Ovary (tissue), 9 donors: ENCODE results near the gene LBP. TPM values are rescaled to one million over a fixed set of nuclear protein-coding genes. Genes with fewer than 3 reads are reported as not detected.
A peak's percentile ranks its signal among the peaks of the same experiment; 100 is the strongest.
"Not testable (repeated sequence)": the region's sequence is repeated elsewhere in the genome, so short reads cannot be mapped to it uniquely, and the experiment has no call there.

Experiments used
- DNase-seq, 5 donors: peaks; one replicate each; pipeline ENCODE4 v3.0.0-alpha.2; 2019 to 2020
- H3K27ac ChIP-seq, 2 donors: fragments of 200-600 bp; one replicate each; pipeline versions ENCODE4 v1.5.1 to v1.8.0; 2019 to 2022
- H3K27me3 ChIP-seq: fragments of 200-600 bp; one replicate; pipeline ENCODE4 v1.8.0; 2022
- H3K36me3 ChIP-seq: fragments of 200-600 bp; sonication (generic); one replicate; pipeline ENCODE4 v1.5.1; 2019
- H3K4me1 ChIP-seq: one replicate; pipeline ENCODE4 v1.8.1; 2013; ENCODE audit warnings: mild to moderate bottlenecking, moderate library complexity; ENCODE audit not compliant: insufficient read depth
- H3K4me3 ChIP-seq: fragments of 200-600 bp; sonication (generic); one replicate; pipeline ENCODE4 v1.5.1; 2017
- H3K9me3 ChIP-seq, 2 donors: fragments of 200-600 bp in 1 of 2; sonication (generic) in 1 of 2; one replicate each; pipeline versions ENCODE4 v1.5.1 to v1.8.1; 2013 to 2019; ENCODE audit warnings: mild to moderate bottlenecking in 1 of 2, moderate library complexity in 1 of 2
- EP300 ChIP-seq: sonication (generic); formaldehyde crosslinking; IDR thresholded peaks from one replicate; pipeline ENCODE4 v1.6.1; 2017; ENCODE audit warnings: antibody characterized with exemption
- POLR2A ChIP-seq: fragments of 450-650 bp; IDR thresholded peaks from one replicate; pipeline ENCODE4 v1.6.1; 2017; ENCODE audit warnings: antibody characterized with exemption, mild to moderate bottlenecking, moderate library complexity
- WGBS, 3 donors: extraction: QIAGEN DNeasy Blood & Tissue Kit in 1 of 3; methylation state at CpG; one replicate each; pipeline versions ENCODE4 v1.1.5 to v1.1.7; 2013 to 2017; 5-methylcytosine and 5-hydroxymethylcytosine counted together
- intact Hi-C, 4 donors: fragments of 100-400 bp; cut with DNase I; formaldehyde crosslinking; loops; one replicate each; pipeline versions ENCODE4 v1.11.0 to v1.15.1; 2022 to 2023
- polyA plus RNA-seq, 2 donors: library from polyadenylated mRNA; stranded (reverse); fragments of 200-250 nt in 1 of 2; fragments of 350-450 nt in 1 of 2; fragmentation: Illumina TruSeq in 1 of 2; extraction: RNeasy Lipid Tissue Mini Kit (QIAGEN cat#74804) in 1 of 2; gene quantifications; one replicate each; pipeline ENCODE4 v1.2.3, GENCODE V29; 2013 to 2014
- total RNA-seq, 7 donors: library from RNA; depleted of rRNA in 2 of 7; stranded (reverse); fragments of >200 nt in 2 of 7; fragmentation: NEBNext Ultra II Directional in 3 of 7; extraction: Animal tissue kit (Norgen Biotek cat#: 25700) in 3 of 7; gene quantifications; one replicate each; pipeline versions ENCODE4 v1.1.0 to v1.2.4, GENCODE V29; 2016 to 2023
- TF ChIP-seq, protein P1 (sequence below), 3 donors: fragments of 450-650 bp in 2 of 3; fragments of 200-600 bp in 1 of 3; IDR thresholded peaks; one replicate each; pipeline versions ENCODE4 v1.5.1 to v1.8.0; 2016 to 2022; ENCODE audit warnings: antibody characterized with exemption in 3 of 3, mild to moderate bottlenecking in 1 of 3
- donor health status: DM: no; HTN: no; CAD: no; lungs with moderate emphysema.
- donor health status: DM: no; HTN: no; CAD: no.
- donor health status: Bipolar disorder and iron deficiency.
- donor health status: DM: yes; HTN: yes; CAD: no.
- donor health status: DM: no; HTN: no; CAD: no.
- donor health status: DM: yes; HTN: yes; CAD: no.

The LBP gene
- total and polyA plus RNA-seq, 9 donors, result 0.12 to 0.20 (median 0.17) TPM; not detected in 5

DNA sequence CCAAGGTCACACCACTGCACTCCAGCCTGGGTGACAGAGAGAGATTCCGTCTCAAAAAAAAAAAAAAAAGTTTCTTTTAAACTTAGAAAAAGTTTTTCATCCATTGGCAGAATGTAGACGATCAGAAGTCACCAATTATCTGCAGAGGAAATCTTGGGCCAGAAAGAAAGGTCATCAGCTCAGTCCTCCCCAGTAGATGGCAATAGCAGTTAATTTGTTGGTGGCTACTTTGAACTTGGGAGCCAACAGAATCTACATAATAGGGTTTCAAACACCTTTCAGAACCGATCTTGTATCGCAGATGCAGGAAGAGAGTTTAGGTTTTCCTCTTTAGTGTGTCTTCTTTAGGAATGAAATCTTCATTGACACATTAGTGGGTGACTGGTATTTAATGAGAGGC is 41.7 kb downstream of the LBP start:
- TF ChIP-seq, protein P1, sequence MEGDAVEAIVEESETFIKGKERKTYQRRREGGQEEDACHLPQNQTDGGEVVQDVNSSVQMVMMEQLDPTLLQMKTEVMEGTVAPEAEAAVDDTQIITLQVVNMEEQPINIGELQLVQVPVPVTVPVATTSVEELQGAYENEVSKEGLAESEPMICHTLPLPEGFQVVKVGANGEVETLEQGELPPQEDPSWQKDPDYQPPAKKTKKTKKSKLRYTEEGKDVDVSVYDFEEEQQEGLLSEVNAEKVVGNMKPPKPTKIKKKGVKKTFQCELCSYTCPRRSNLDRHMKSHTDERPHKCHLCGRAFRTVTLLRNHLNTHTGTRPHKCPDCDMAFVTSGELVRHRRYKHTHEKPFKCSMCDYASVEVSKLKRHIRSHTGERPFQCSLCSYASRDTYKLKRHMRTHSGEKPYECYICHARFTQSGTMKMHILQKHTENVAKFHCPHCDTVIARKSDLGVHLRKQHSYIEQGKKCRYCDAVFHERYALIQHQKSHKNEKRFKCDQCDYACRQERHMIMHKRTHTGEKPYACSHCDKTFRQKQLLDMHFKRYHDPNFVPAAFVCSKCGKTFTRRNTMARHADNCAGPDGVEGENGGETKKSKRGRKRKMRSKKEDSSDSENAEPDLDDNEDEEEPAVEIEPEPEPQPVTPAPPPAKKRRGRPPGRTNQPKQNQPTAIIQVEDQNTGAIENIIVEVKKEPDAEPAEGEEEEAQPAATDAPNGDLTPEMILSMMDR (IDR thresholded peaks at IDR 0.05), result no peak
- TF ChIP-seq POLR2A, result no peak
- no peak for TF ChIP-seq EP300
- H3K4me3 ChIP-seq, result no peak overlapping the region
- no peaks in the 10 kb centered on the region for H3K36me3 ChIP-seq
- no peaks in the 10 kb centered on the region for H3K9me3 ChIP-seq
- no peaks in the 10 kb centered on the region for H3K4me1 ChIP-seq
- intact Hi-C loops, result no loop called here
- H3K27me3 ChIP-seq, result no peaks in the 10 kb centered on the region
- DNase-seq, result no peak
- no peak overlapping the region for H3K27ac ChIP-seq
- WGBS, 3 donors, result 71 to 81% (median 81%) methylated on average over 4 of the region's 4 CpGs

- TF ChIP-seq EP300 (no peak), POLR2A (no peak)
- TF ChIP-seq, protein P1 (IDR thresholded peaks at IDR 0.05), result no peak
- 65 to 79% (median 74%) methylated on average over 3 of the region's 3 CpGs for WGBS, 3 donors
- H3K4me1 ChIP-seq, result peaks cover 3% of the 10 kb centered on the region
- intact Hi-C loops, result no loop called here
- no peak overlapping the region for H3K4me3 ChIP-seq
- H3K9me3 ChIP-seq, result no peaks in the 10 kb centered on the region
- H3K27me3 ChIP-seq, result no peaks in the 10 kb centered on the region
- no peaks in the 10 kb centered on the region for H3K36me3 ChIP-seq
- no peak overlapping the region for H3K27ac ChIP-seq
- no peak for DNase-seq
Measured at GRCh38 chr20:38392356-38392755, 46.1 kb downstream of the LBP start.

GRCh38 chr20:38393259-38393658 is 47.0 kb downstream of the LBP start:
- 74 to 80% (median 75%) methylated on average over 5 of the region's 5 CpGs for WGBS, 3 donors
- Histone ChIP-seq H3K9me3 (no peaks in the 10 kb centered on the region), H3K27ac (no peak overlapping the region), H3K4me3 (no peak overlapping the region), H3K27me3 (no peaks in the 10 kb centered on the region), H3K4me1 (peaks cover 3% of the 10 kb centered on the region), H3K36me3 (no peaks in the 10 kb centered on the region)
- DNase-seq, result no peak
- TF ChIP-seq EP300 (no peak), POLR2A (no peak)
- TF ChIP-seq, protein P1 (IDR thresholded peaks at IDR 0.05), result no peak
- intact Hi-C loops, result no loop called here

GRCh38 chr20:38395165-38395564 is 48.9 kb downstream of the LBP start:
- DNase-seq, result peak in 1 of 5 donors; percentile 39
- Histone ChIP-seq H3K27ac (no peak overlapping the region), H3K9me3 (no peaks in the 10 kb centered on the region), H3K27me3 (no peaks in the 10 kb centered on the region), H3K4me1 (peaks cover 3% of the 10 kb centered on the region), H3K36me3 (no peaks in the 10 kb centered on the region), H3K4me3 (no peak overlapping the region)
- TF ChIP-seq POLR2A (no peak), EP300 (no peak)
- TF ChIP-seq, protein P1 (IDR thresholded peaks at IDR 0.05), result no peak
- intact Hi-C loops, result no loop called here
- whole genome bisulfite sequencing, 3 donors, result 2 to 5% (median 5%) methylated on average over 2 of the region's 2 CpGs

GRCh38 chr20:38395751-38396395 is 49.6 kb downstream of the LBP start:
- H3K27ac ChIP-seq, H3K9me3 ChIP-seq, H3K27me3 ChIP-seq, intact Hi-C loops, DNase-seq, H3K4me3 ChIP-seq, H3K4me1 ChIP-seq, H3K36me3 ChIP-seq: not testable (repeated sequence)
- WGBS, 3 donors, result 79 to 89% (median 85%) methylated on average over 2 of the region's 2 CpGs
